ENCODE measurements around the gene KCNMA1. TPM values are rescaled to one million over a fixed set of nuclear protein-coding genes. Genes with fewer than 3 reads are reported as not detected.

Gene KCNMA1
- total RNA-seq, 3 donors from 2014 or later, result 13.6 to 37.8 (median 15.1) TPM

DNA sequence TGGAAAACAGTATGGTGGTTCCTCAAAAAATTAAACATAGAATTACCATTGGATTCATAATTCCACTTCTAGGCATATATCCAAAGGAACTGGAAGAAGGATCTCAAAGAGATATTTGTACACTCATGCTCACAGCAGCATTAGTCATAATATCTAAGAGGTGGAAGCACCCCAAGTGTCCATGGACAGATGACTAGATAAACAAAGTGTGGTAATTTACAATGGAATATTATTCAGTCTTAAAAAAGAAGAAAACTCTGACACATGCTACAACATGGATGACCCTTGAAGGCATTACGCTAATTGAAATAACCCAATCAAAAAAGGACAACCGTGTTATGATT is 594.2 kb downstream of the KCNMA1 start:
- DNase-seq (ENCODE audit: low spot score in 2 of 2), result no peak
- Histone ChIP-seq H3K27ac (no peak overlapping the region), H3K36me3 (no peaks in the 10 kb centered on the region), H3K4me3 (no peak overlapping the region), H3K4me1 (no peaks in the 10 kb centered on the region), H3K9me3 (no peaks in the 10 kb centered on the region), H3K27me3 (no peaks in the 10 kb centered on the region)
- TF ChIP-seq, protein P1, sequence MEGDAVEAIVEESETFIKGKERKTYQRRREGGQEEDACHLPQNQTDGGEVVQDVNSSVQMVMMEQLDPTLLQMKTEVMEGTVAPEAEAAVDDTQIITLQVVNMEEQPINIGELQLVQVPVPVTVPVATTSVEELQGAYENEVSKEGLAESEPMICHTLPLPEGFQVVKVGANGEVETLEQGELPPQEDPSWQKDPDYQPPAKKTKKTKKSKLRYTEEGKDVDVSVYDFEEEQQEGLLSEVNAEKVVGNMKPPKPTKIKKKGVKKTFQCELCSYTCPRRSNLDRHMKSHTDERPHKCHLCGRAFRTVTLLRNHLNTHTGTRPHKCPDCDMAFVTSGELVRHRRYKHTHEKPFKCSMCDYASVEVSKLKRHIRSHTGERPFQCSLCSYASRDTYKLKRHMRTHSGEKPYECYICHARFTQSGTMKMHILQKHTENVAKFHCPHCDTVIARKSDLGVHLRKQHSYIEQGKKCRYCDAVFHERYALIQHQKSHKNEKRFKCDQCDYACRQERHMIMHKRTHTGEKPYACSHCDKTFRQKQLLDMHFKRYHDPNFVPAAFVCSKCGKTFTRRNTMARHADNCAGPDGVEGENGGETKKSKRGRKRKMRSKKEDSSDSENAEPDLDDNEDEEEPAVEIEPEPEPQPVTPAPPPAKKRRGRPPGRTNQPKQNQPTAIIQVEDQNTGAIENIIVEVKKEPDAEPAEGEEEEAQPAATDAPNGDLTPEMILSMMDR (IDR thresholded peaks at IDR 0.05), result no peak
- no peak for TF ChIP-seq POLR2AphosphoS5 (IDR thresholded peaks at IDR 0.05)
- TF ChIP-seq POLR2A (IDR thresholded peaks at IDR 0.05), result no peak
- intact Hi-C loops (cut with DNase I; ENCODE audit: low total_unique reads), result no loop called here

DNA sequence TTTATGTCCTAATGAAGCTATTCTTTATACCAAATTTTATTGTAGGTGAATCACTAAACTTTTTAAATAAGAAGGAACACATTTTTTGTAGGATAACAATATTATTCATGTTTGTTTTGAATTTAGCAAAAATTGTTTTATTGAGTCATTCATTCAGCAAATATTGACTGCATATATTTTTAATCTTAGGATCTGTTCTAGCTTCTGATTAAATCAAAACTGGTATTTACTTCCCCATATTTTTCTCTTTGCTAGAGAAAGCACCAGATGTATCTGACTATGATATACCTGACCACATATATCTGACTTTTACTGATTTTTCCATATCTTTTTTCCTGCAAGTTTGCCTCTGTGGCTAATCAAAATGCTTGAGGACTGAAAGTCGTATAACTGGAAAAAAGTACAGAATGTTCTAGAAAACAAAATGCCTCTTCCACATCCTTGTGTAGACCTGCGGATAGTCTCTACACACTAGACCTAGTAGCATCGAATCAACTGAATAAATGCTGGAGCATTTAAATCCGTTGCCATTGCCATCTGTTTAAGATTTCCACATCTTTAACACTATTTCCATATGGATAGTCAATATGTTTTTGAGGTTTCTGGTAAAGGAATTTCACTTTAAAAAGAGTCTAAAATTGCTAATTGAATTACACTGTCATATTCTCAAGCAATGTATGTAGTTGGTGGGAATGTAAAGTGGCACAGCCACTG is 594.7 kb downstream of the KCNMA1 start:
- no peaks in the 10 kb centered on the region for H3K4me1 ChIP-seq
- no peak overlapping the region for H3K4me3 ChIP-seq
- H3K27me3 ChIP-seq, result no peaks in the 10 kb centered on the region
- no peak for TF ChIP-seq POLR2AphosphoS5 (IDR thresholded peaks at IDR 0.05)
- no peak for TF ChIP-seq POLR2A (IDR thresholded peaks at IDR 0.05)
- TF ChIP-seq, protein P1 (IDR thresholded peaks at IDR 0.05), result no peak
- no peak for DNase-seq (ENCODE audit: low spot score in 2 of 2)
- no peak overlapping the region for H3K27ac ChIP-seq
- intact Hi-C loops (cut with DNase I; ENCODE audit: low total_unique reads), result no loop called here
- H3K36me3 ChIP-seq, result no peaks in the 10 kb centered on the region
- H3K9me3 ChIP-seq, result no peaks in the 10 kb centered on the region

DNA sequence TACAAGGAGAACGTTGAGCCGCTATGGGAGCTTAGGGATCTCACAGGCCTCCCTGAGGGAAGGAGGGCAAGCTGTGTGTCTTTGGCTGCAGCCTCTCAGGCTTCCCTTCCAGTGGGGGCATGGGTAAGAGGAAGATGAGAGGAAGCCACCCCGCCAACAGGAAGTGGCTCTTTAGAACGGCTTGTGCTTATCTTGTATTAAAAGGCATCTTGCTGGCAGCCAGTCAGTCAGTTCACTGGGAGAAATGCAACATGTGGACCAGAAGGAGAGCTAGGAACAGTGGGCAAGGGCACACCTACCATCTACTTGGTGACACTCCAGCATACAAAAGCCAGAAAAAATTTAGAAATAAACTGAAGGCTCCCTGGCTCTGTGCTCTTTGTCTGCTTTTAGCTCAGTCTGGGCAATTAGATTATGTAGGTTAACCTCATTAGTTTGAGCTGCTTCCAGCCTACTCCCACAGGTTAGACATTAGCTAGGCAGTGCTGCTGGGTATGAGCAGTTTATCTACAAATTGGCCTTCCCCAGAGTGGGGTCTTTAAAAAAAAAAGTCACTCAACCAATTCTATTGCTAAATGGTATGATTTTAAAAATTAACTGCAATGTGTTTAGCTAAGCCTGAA is 595.9 kb downstream of the KCNMA1 start:
- Histone ChIP-seq H3K27ac (no peak overlapping the region), H3K9me3 (no peaks in the 10 kb centered on the region), H3K4me3 (no peak overlapping the region), H3K4me1 (no peaks in the 10 kb centered on the region), H3K27me3 (no peaks in the 10 kb centered on the region), H3K36me3 (no peaks in the 10 kb centered on the region)
- TF ChIP-seq POLR2A (IDR thresholded peaks at IDR 0.05) (no peak), POLR2AphosphoS5 (IDR thresholded peaks at IDR 0.05) (no peak)
- intact Hi-C loops (cut with DNase I; ENCODE audit: low total_unique reads), result no loop called here
- no peak for DNase-seq (ENCODE audit: low spot score in 2 of 2)

DNA sequence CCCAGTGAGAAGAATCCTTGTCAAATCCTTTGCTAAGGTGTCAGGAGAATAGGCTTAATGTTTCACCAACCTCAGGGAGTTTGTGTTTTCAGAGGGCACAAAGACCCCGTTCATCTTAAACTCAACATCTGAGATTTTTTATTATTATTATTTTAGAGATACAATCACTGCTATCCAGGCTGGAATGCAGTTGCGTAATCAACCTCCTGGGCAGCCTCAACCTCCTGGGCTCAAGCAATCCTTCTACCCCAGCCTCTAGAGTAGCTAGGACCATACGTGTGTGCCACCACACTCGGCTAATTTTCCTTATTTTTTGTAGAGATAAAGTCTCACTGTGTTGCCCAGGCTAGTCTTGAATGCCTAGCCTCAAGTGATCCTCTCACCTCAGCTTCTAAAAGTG is 599.2 kb downstream of the KCNMA1 start:
- Histone ChIP-seq H3K4me1 (no peaks in the 10 kb centered on the region), H3K27ac (no peak overlapping the region), H3K27me3 (no peaks in the 10 kb centered on the region), H3K9me3 (no peaks in the 10 kb centered on the region), H3K4me3 (no peak overlapping the region), H3K36me3 (no peaks in the 10 kb centered on the region)
- intact Hi-C loops (cut with DNase I; ENCODE audit: low total_unique reads), result no loop called here
- no peak for DNase-seq (ENCODE audit: low spot score in 2 of 2)
- no peak for TF ChIP-seq POLR2A (IDR thresholded peaks at IDR 0.05)
- TF ChIP-seq POLR2AphosphoS5 (IDR thresholded peaks at IDR 0.05), result no peak
- TF ChIP-seq, protein P1 (IDR thresholded peaks at IDR 0.05), result no peak

DNA sequence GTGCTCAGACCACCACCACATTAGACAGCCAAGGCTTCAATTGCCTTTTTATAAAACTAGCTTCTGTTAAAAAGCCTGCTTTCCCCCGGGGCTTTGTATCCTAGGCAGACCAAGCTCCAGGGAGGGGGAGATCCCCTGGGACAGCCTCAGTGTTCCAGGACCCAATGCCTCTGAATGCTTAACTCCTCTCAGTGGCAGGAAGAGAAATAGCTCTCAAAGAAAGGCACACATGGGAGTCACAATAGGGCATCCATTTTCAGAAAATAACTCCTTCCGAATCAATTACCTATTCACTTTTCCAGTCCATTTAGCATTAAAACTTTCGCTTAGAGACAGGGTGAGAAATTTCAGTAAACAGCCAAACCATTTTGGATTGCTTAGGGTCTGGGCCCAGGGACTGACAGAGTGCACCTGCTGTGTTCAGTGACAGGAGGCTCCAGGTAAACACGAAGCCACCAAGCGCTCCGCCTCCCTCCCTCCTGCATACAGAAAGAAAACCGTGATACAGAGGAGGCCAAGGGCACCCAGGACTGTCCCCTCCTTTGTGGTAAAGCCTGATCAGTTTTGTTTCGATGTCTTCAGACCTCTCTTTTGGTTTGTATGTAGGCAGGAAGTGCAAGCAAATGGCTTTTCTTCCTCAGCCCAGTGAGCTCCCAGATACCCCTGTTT is 599.7 kb downstream of the KCNMA1 start:
- no peak for DNase-seq (ENCODE audit: low spot score in 2 of 2)
- H3K36me3 ChIP-seq, result no peaks in the 10 kb centered on the region
- H3K27ac ChIP-seq, result no peak overlapping the region
- H3K9me3 ChIP-seq, result no peaks in the 10 kb centered on the region
- no peak overlapping the region for H3K4me3 ChIP-seq
- H3K27me3 ChIP-seq, result no peaks in the 10 kb centered on the region
- intact Hi-C loops (cut with DNase I; ENCODE audit: low total_unique reads), result no loop called here
- no peak for TF ChIP-seq POLR2A (IDR thresholded peaks at IDR 0.05)
- no peak for TF ChIP-seq POLR2AphosphoS5 (IDR thresholded peaks at IDR 0.05)
- TF ChIP-seq, protein P1 (IDR thresholded peaks at IDR 0.05), result no peak
- no peaks in the 10 kb centered on the region for H3K4me1 ChIP-seq
